ENCODE results near the gene NDUFA6.
"Not testable (repeated sequence)": the region's sequence is repeated elsewhere in the genome, so short reads cannot be mapped to it uniquely, and the experiment has no call there.

The NDUFA6 gene

GRCh38 chr22:42072606-42073330 is 17.8 kb downstream of the NDUFA6 start:
- in situ Hi-C loops (cut with MboI; ENCODE audit: low sequenced_read_pairs) = no loop called here

- in situ Hi-C loops (cut with MboI; ENCODE audit: low sequenced_read_pairs) = not testable (repeated sequence)
These were observed 19.1 kb downstream of the NDUFA6 start for GRCh38 chr22:42071508-42071907.

DNA sequence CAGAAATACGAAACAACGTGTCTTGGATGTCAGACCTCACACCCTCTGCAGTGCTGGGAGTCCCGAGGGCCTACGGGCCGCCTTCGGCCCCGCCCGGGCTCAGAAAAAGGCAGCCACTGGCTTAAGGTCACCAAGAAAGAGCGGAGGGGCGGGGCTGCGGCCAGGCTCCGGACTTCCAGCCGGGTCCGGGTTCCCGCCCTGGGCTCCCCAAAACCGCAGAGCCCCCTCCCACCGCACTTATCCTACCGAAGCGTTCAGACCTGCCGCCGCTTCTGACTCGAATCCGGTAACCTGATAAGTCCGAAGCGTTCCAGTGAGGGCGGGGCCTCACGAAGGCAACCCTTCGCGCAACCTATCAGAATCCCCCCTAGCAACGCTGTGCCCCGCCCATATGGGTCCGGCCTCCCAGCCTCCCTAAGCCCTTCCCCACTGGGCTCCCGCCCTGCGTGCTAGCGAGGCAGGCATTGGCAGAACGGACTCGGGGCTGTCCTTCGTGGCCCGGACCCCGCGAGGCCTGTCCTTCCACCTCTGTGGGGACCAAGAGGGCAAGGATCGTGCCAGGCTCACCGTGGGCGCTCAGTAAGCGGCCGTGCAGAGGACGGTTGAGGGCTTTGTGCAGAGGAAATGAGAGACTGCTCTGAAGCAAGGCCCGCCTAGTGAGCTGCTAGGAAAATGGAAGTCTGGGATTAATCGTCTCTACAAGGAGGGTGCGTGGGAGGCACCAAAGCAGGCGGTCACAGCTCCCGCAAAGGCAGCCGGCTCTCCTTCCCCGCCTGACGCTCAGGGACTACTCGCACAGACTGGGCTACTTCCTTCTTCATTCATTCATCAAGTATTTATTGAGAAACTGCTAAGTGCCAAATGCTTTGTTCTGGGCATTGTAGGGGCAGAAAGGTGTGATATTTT is 19.8 kb downstream of the NDUFA6 start, which contains the start of gene NAGA:
Gene NAGA, minus strand, starts transcription at position 296 of the 906 bp plus-strand sequence. CDS start 515 bp downstream, outside the sequence.
- in situ Hi-C loops (cut with MboI; ENCODE audit: low sequenced_read_pairs) = no loop called here

- in situ Hi-C loops (cut with MboI; ENCODE audit: low sequenced_read_pairs) = no loop called here
These were observed 20.6 kb downstream of the NDUFA6 start for GRCh38 chr22:42069801-42070516.

GRCh38 chr22:42068291-42068690 is 22.3 kb downstream of the NDUFA6 start:
- in situ Hi-C loops (cut with MboI; ENCODE audit: low sequenced_read_pairs) = no loop called here

DNA sequence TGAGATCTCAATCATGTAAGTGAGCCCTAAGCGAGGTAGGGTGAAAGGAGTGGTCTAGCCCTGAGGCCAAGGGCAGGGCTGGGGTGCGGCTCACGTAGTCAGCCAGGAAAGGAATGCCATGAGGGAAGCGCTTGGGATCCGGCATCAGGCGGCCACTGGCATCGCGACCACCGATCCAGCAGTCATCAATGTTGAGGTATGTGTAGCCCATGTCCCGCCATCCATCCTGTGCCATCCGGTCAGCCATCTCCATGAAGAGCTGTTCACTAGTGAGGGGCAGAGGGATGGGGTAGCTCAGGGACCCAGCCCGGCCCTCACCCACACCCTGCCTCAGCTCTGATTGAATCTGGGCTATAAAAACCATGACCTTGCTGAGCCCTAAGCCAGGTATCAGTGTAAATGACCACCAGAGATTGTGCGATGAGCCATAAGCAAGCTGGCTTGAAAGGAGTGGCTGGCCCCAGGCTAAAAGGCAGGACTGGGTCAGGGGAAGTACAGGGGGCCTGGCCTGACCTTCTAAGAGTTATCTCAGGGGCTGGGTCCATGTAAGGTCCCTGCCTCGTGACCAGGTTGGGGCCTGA is 22.8 kb downstream of the NDUFA6 start:
- in situ Hi-C loops (cut with MboI; ENCODE audit: low sequenced_read_pairs) = no loop called here

GRCh38 chr22:42066937-42067336 is 23.6 kb downstream of the NDUFA6 start:
- in situ Hi-C loops (cut with MboI; ENCODE audit: low sequenced_read_pairs) = no loop called here

DNA sequence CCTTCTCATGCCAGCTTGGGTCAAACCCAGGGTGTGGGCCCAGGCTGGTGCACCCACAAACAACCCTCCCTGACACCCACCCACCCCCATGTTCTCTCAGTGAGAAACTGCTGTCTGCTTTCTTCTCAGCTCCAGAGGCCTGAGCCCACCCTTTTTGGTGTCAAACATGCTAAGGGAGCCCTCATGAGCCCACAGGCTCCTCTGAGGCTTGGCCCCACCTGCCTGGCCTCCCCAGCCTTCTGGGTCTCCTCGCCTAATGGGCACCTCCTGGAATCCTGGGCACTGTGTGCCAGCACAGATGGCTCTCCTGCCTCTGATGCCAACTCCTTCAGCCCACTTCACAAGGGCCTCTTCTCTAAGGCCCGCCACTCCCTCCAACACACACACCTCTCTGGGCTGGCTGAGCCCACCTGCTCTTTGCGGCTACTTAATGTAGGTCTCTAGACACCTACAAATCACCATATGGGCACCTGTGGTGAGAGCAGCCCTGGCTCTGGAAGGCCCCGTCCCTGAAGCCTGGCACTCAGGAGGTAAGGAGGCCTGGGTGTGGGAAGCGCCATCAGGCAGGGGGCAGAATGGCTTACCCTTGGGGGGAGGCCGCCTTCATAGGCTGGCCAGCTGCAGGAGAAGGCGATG is 24.3 kb downstream of the NDUFA6 start:
- in situ Hi-C loops (cut with MboI; ENCODE audit: low sequenced_read_pairs) = no loop called here

- in situ Hi-C loops (cut with MboI; ENCODE audit: low sequenced_read_pairs) = no loop called here
These were observed 25.0 kb downstream of the NDUFA6 start for GRCh38 chr22:42065438-42066125.

GRCh38 chr22:42064629-42065028 is 25.9 kb downstream of the NDUFA6 start:
- in situ Hi-C loops (cut with MboI; ENCODE audit: low sequenced_read_pairs) = no loop called here

GRCh38 chr22:42062506-42063170 is 27.9 kb downstream of the NDUFA6 start:
- in situ Hi-C loops (cut with MboI; ENCODE audit: low sequenced_read_pairs) = no loop called here

- in situ Hi-C loops (cut with MboI; ENCODE audit: low sequenced_read_pairs) = no loop called here
These were observed 29.5 kb downstream of the NDUFA6 start for GRCh38 chr22:42061041-42061440.

DNA sequence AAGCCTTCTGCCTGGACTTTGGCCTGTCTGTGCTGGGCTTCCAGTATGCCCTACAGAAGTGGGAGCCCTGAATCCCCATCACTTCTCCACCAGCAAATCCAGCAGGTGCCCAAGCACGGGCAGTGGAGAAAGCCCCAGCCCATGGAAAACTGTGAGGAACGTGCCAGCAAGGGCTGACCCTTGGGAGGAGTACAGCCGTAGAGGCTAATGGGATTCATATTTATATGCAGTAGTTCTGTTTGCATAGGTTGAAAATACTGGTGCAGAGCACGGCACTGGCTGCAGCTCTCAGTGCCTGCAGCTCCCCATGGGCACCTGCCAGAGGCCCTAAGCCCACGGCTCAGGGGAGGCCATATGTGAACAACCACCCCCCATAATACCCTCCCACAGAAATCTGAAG is 30.1 kb downstream of the NDUFA6 start:
- in situ Hi-C loops (cut with MboI; ENCODE audit: low sequenced_read_pairs) = no loop called here

DNA sequence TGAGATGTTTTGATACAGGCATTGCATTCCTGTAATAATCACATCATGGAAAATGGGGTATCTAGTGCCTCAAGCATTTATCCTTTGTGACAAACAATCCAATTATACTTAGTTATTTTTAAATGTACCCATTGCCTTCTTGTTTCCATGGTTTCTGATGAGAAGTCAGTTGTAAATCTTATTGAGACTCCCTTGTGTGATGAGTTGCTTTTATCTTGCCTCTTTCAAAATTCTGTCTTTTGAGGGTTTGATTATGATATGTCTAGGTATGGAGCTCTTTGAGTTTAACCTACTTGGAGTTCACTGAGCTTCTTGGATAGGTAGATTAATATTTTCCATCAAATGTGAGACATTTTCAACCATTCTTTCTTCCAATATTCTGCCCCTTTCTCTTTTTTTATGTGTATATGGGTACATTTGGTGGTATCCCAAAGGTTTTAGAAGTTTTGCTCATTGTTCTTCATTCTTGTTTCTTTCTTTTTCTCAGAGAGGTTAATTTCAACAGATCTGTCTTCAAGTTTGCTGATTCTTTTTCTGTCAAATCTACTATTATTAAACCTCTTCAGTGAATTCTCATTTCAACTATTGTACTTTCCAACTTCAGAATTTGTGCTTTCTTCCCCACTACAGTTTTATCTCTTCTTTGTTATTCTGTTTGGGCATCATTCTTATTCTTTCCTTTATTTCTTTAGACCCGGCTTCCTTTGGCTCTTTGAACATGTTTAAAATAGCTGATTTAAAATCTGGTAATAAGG is 33.6 kb downstream of the NDUFA6 start:
- in situ Hi-C loops (cut with MboI; ENCODE audit: low sequenced_read_pairs) = no loop called here

- in situ Hi-C loops (cut with MboI; ENCODE audit: low sequenced_read_pairs) = no loop called here
These were observed 37.8 kb downstream of the NDUFA6 start for GRCh38 chr22:42052765-42053164.

- in situ Hi-C loops (cut with MboI; ENCODE audit: low sequenced_read_pairs) = no loop called here
These were observed 39.9 kb downstream of the NDUFA6 start for GRCh38 chr22:42050641-42051180.

DNA sequence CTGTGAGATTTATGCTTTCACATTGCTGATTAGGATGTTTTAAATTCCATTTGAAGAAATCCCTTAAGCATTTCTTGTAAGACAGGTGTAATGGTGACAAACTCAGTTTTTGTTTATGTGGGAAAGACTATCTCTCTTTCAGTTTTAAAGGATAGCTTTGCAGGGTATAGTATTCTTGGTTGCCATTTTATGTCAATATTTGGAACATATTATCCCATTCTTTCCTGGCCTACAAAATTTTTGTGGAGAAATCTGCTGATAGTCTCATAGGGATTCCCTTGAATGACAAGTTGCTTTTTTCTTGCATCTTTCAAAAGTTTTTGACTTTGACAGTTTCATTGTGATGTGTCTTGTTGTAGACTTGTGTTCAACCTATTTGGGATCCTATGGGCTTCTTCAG is 48.8 kb downstream of the NDUFA6 start:
- in situ Hi-C loops (cut with MboI; ENCODE audit: low sequenced_read_pairs) = no loop called here

GRCh38 chr22:42039271-42039670 is 51.3 kb downstream of the NDUFA6 start:
- in situ Hi-C loops (cut with MboI; ENCODE audit: low sequenced_read_pairs) = no loop called here
